Calu3 (cell line): ENCODE results near the gene CD14. TPM values are rescaled to one million over a fixed set of nuclear protein-coding genes. Genes with fewer than 3 reads are reported as not detected.

Source experiments
- BruUV-seq: library from RNA; stranded (reverse); fragments of 400-500 nt; replicated peaks from 2 replicates; lab custom pipeline; 2021; lab: Mats Ljungman, UMichigan
- CTCF ChIA-PET: fragments of 300-600 bp; sonication (Branson Sonifier 250); formaldehyde crosslinking; loops from one replicate; lab custom pipeline; 2022; ENCODE audit warnings: antibody characterized with exemption; lab: Charles Lee
- DNase-seq: peaks from one replicate; pipeline ENCODE4 v3.0.0; 2022
- H3K27ac Mint-ChIP-seq: one replicate; pipeline ENCODE4 v1.8.0; 2022; ENCODE audit warnings: mixed read lengths; ENCODE audit not compliant: unreplicated experiment
- H3K27me3 Mint-ChIP-seq: one replicate; pipeline ENCODE4 v1.8.0; 2022; ENCODE audit warnings: mixed read lengths; ENCODE audit not compliant: unreplicated experiment
- H3K36me3 Mint-ChIP-seq: one replicate; pipeline ENCODE4 v1.8.0; 2022; ENCODE audit warnings: mild to moderate bottlenecking, moderate library complexity, mixed read lengths; ENCODE audit not compliant: insufficient read depth, unreplicated experiment
- H3K4me1 Mint-ChIP-seq: one replicate; pipeline ENCODE4 v1.8.0; 2022; ENCODE audit warnings: mild to moderate bottlenecking, low read depth, mixed read lengths; ENCODE audit not compliant: unreplicated experiment
- H3K4me3 Mint-ChIP-seq: one replicate; pipeline ENCODE4 v1.8.0; 2022; ENCODE audit warnings: mild to moderate bottlenecking, low read depth, moderate library complexity, mixed read lengths; ENCODE audit not compliant: unreplicated experiment
- H3K9me3 Mint-ChIP-seq: one replicate; pipeline ENCODE4 v1.8.0; 2022; ENCODE audit warnings: low read depth, mixed read lengths; ENCODE audit not compliant: unreplicated experiment
- intact Hi-C: fragments of 100-400 bp; cut with micrococcal nuclease; formaldehyde crosslinking; loops from one replicate; pipeline ENCODE4 v1.10.0; 2022; ENCODE audit not compliant: unreplicated experiment
- total RNA-seq: library from RNA; stranded (reverse); gene quantifications from 2 replicates; pipeline ENCODE4 v1.2.3, GENCODE V29; 2022
- TF ChIP-seq, protein P1 (sequence below): fragments of 200-600 bp; IDR thresholded peaks from one replicate; pipeline ENCODE4 v1.8.0; 2022; ENCODE audit warnings: antibody characterized with exemption; ENCODE audit not compliant: unreplicated experiment

CD14 gene
- total RNA-seq, 1 experiment from 2014 or later: 1.1 TPM

DNA sequence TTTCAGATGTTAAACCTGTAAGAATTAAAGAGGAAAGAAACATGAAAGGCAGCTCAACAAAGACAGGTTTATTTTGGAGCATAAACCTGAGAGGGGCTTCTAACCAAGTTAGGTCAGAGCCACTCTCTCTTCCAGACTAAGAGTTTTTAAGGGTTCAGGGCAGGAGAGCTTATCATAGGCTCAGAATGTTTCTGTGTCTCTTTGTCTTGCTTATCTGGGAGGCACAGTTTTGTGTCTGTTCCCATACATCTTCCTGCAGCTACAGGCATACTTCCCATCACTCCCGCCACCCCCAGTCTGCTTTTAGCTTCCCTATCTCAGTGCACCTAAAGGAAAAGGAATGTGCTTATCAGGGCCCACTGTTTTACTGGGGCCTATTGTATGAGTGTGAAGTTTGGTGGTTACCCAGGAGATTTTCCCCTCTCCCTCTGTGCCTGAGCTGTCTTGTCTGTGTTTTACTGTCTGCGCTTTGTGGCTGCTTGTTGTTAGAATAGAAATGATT, 21.9 kb downstream of the CD14 start:
- BruUV-seq: no TSS peak
- no peak for DNase-seq

GRCh38 chr5:140609126-140609525, 23.8 kb downstream of the CD14 start:
- peak; percentile 55 for DNase-seq
- TF ChIP-seq, protein P1, sequence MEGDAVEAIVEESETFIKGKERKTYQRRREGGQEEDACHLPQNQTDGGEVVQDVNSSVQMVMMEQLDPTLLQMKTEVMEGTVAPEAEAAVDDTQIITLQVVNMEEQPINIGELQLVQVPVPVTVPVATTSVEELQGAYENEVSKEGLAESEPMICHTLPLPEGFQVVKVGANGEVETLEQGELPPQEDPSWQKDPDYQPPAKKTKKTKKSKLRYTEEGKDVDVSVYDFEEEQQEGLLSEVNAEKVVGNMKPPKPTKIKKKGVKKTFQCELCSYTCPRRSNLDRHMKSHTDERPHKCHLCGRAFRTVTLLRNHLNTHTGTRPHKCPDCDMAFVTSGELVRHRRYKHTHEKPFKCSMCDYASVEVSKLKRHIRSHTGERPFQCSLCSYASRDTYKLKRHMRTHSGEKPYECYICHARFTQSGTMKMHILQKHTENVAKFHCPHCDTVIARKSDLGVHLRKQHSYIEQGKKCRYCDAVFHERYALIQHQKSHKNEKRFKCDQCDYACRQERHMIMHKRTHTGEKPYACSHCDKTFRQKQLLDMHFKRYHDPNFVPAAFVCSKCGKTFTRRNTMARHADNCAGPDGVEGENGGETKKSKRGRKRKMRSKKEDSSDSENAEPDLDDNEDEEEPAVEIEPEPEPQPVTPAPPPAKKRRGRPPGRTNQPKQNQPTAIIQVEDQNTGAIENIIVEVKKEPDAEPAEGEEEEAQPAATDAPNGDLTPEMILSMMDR: no peak
- no peak overlapping the region for H3K4me3 Mint-ChIP-seq
- no peaks in the 10 kb centered on the region for H3K36me3 Mint-ChIP-seq
- BruUV-seq: no TSS peak
- intact Hi-C loops: no loop called here
- CTCF ChIA-PET: interaction anchor here (0.6 to 1.8 kb wide), 5 partner anchors 10 to 1689 kb away, joined by 3 to 5 read pairs (median 4); partner anchors contain the start of gene CD14
- no peaks in the 10 kb centered on the region for H3K27me3 Mint-ChIP-seq
- peaks cover 32% of the 10 kb centered on the region for H3K4me1 Mint-ChIP-seq
- no peaks in the 10 kb centered on the region for H3K9me3 Mint-ChIP-seq
- H3K27ac Mint-ChIP-seq: peak overlapping the region; percentile 7

More for the DNA sequence above, 21.9 kb downstream of the CD14 start:
- intact Hi-C loops: no loop called here
- no peak overlapping the region for H3K4me3 Mint-ChIP-seq
- no peaks in the 10 kb centered on the region for H3K9me3 Mint-ChIP-seq
- CTCF ChIA-PET: interaction anchor here (1.4 kb wide), 1 partner anchor 100 kb away, joined by 4 read pairs; no protein-coding TSS in a partner anchor
- peaks cover 32% of the 10 kb centered on the region for H3K4me1 Mint-ChIP-seq
- no peaks in the 10 kb centered on the region for H3K27me3 Mint-ChIP-seq
- peak overlapping the region; percentile 37 for H3K27ac Mint-ChIP-seq
- TF ChIP-seq, protein P1: no peak
- no peaks in the 10 kb centered on the region for H3K36me3 Mint-ChIP-seq

DNA sequence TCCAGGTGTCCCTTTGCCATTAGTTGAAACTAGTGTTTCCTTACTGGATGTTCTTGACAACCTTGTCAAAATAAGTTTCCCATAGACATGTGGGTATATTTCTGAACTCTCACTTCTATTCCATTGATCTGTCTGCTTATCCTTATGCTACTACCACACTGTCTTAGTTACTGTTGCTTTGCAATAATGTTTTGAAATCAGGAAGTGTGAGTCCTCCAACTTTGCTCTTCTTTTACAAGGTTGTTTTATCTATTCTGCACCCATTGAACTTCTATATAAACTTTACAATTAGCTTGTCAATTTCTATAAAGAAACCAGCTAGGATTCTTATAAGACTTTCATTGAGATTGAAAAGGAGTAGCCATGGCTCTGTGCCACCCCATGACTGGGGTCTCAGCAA, 24.3 kb downstream of the CD14 start:
- DNase-seq: no peak
- Mint-ChIP-seq H3K36me3 (no peaks in the 10 kb centered on the region), H3K27ac (no peak overlapping the region), H3K4me3 (no peak overlapping the region), H3K9me3 (no peaks in the 10 kb centered on the region), H3K4me1 (peaks cover 32% of the 10 kb centered on the region), H3K27me3 (no peaks in the 10 kb centered on the region)
- CTCF ChIA-PET: interaction anchor here (1.5 to 1.8 kb wide), 2 partner anchors 11 to 13 kb away, joined by 4 to 5 read pairs; no protein-coding TSS in a partner anchor
- TF ChIP-seq, protein P1: no peak
- BruUV-seq: no TSS peak
- intact Hi-C loops: no loop called here

GRCh38 chr5:140607031-140607430, 25.9 kb downstream of the CD14 start:
- BruUV-seq: no TSS peak
- TF ChIP-seq, protein P1: no peak
- Mint-ChIP-seq H3K27me3 (no peaks in the 10 kb centered on the region), H3K9me3 (no peaks in the 10 kb centered on the region), H3K27ac (no peak overlapping the region), H3K4me1 (peaks cover 32% of the 10 kb centered on the region), H3K36me3 (no peaks in the 10 kb centered on the region), H3K4me3 (no peak overlapping the region)
- intact Hi-C loops: no loop called here
- CTCF ChIA-PET: no interaction called here
- no peak for DNase-seq
